ENCODE data around the gene TXNDC5. TPM values are rescaled to one million over a fixed set of nuclear protein-coding genes. Genes with fewer than 3 reads are reported as not detected.
A peak's percentile ranks its signal among the peaks of the same experiment; 100 is the strongest.

TXNDC5 gene
- total and polyA plus RNA-seq, 2 experiments from 2014 or later, result 237 to 498 TPM

GRCh38 chr6:7897461-7898192 lies 13.0 kb downstream of the TXNDC5 start:
- Histone ChIP-seq H4K20me1 (ENCODE audit: insufficient read depth) (no peaks in the 10 kb centered on the region), H3K36me3 (ENCODE audit: low read depth) (peaks cover 53% of the 10 kb centered on the region), H3K9ac (no peak overlapping the region), H3F3A (ENCODE audit: insufficient read depth) (peaks cover 11% of the 10 kb centered on the region; the same call in 1 of the 2 replicates), H3K79me2 (ENCODE audit: insufficient read depth) (peaks cover 51% of the 10 kb centered on the region), H3K27ac (no peak overlapping the region), H3K4me2 (ENCODE audit: unreplicated experiment) (no peak overlapping the region), H3K27me3 (replicated peaks; ENCODE audit: insufficient read depth) (no peaks in the 10 kb centered on the region), H3K4me1 (ENCODE audit: insufficient read depth) (no peaks in the 10 kb centered on the region), H3K4me3 (no peak overlapping the region), H3K9me3 (ENCODE audit: low read depth) (no peaks in the 10 kb centered on the region), H2AFZ (no peak overlapping the region), H3K9me2 (ENCODE audit: insufficient read depth) (no peaks in the 10 kb centered on the region)
- no peak for TF ChIP-seq EZH2 (IDR thresholded peaks at IDR 0.05; ENCODE audit: insufficient read depth, poor library complexity, severe bottlenecking)
- no peak for TF ChIP-seq EZH2phosphoT487 (IDR thresholded peaks at IDR 0.05; ENCODE audit: insufficient read depth, low read depth)
- WGBS, 2 experiments (ENCODE audit: low coverage in 1 of 2, low lambda C conversion rate in 2 of 2, missing lambda C conversion rate in 2 of 2), result 90 to 92% methylated on average over 9 of the region's 9 CpGs
- in situ Hi-C loops (cut with MboI), result loop anchor here (10.0 kb wide), 1 partner anchor 173 kb away; the partner anchor contains the start of gene BMP6
- no peak for DNase-seq

DNA sequence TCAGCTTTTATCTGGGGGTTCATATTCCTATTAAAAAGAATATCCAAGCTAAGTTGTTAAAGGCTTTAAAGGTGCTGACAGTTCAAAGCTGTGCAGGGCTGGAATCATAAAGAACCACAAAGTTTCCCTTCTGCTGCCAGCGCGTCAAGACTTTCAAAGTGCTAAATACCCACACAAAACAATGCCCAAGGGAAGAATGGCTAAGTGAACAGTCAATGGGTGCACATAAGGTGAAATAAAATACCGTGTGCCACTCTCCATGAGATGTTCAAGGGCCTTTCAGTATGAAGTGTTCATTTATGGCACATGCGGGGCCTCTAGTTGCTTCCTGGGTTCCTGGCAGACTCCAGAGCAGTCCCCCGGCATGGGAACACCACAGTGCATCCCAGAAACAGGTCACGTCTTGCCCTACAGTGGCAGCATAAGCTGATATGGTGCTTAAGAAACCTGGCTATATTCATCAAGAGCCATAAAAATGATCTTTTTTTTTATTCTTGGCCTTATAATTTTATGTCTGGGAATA lies 14.1 kb downstream of the TXNDC5 start:
- H3F3A ChIP-seq (ENCODE audit: insufficient read depth), result peaks cover 10% of the 10 kb centered on the region; the same call in 1 of the 2 replicates
- no peak overlapping the region for H2AFZ ChIP-seq
- H3K9me2 ChIP-seq (ENCODE audit: insufficient read depth), result no peaks in the 10 kb centered on the region
- H3K79me2 ChIP-seq (ENCODE audit: insufficient read depth), result peaks cover 40% of the 10 kb centered on the region
- no peaks in the 10 kb centered on the region for H4K20me1 ChIP-seq (ENCODE audit: insufficient read depth)
- WGBS, 2 experiments (ENCODE audit: low coverage in 1 of 2, low lambda C conversion rate in 2 of 2, missing lambda C conversion rate in 2 of 2), result 91% methylated on average over 6 of the region's 6 CpGs
- no peak overlapping the region for H3K4me2 ChIP-seq (ENCODE audit: unreplicated experiment)
- TF ChIP-seq EZH2phosphoT487 (IDR thresholded peaks at IDR 0.05; ENCODE audit: insufficient read depth, low read depth), result no peak
- in situ Hi-C loops (cut with MboI), result loop anchor here (10.0 kb wide), 1 partner anchor 172 kb away; the partner anchor contains the start of gene BMP6
- H3K27me3 ChIP-seq (replicated peaks; ENCODE audit: insufficient read depth), result no peaks in the 10 kb centered on the region
- DNase-seq, result no peak
- peaks cover 50% of the 10 kb centered on the region for H3K36me3 ChIP-seq (ENCODE audit: low read depth)
- no peaks in the 10 kb centered on the region for H3K9me3 ChIP-seq (ENCODE audit: low read depth)
- H3K9ac ChIP-seq, result no peak overlapping the region
- no peaks in the 10 kb centered on the region for H3K4me1 ChIP-seq (ENCODE audit: insufficient read depth)
- no peak overlapping the region for H3K4me3 ChIP-seq
- H3K27ac ChIP-seq, result no peak overlapping the region

- Histone ChIP-seq H3K27ac (no peak overlapping the region), H4K20me1 (ENCODE audit: insufficient read depth) (no peaks in the 10 kb centered on the region)
- no peak for TF ChIP-seq EZH2phosphoT487 (IDR thresholded peaks at IDR 0.05; ENCODE audit: insufficient read depth, low read depth)
- no peak for TF ChIP-seq EZH2 (IDR thresholded peaks at IDR 0.05; ENCODE audit: insufficient read depth, poor library complexity, severe bottlenecking)
Measured at GRCh38 chr6:7895125-7895423, 15.5 kb downstream of the TXNDC5 start.

DNA sequence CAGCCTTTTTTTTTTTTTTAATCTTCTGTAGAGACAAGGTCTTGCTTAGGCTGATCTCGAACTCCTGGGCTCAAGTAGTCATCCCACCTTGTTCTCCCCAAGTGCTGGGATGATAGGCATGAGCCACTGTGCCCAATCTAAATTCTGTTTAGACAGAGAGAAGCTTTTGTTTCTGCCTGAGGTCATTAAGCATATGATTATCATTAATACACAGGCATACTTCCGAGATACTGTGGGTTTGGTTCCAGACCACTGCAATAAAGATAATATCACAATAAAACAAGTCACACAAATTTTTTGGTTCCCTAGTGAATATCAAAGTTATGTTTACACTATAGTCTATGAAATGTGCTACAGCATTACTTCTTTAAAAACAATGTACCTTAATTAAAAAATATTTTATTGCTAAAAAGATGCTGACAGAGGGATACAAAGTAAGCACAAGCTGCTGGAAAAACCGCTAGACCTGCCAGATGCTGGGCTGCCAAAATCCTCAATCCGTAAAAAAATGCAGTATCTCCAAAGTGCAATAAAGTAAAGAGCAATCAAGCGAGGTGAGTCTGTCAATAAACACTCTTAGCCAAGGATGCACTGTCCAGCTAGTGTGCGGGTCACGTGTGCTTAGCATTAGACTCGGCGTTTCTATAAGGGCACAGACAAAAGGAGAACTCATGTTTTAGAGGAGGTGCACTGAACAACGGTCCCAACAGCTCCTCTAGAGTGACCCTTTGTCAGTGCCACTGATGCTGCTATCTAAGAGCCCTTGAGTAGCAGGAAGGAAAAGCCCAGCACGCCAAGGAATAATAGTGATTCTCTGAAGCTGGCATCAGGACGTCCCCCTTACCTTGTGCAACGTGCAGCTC lies 16.1 kb downstream of the TXNDC5 start:
- DNase-seq, result no peak
- no peaks in the 10 kb centered on the region for H4K20me1 ChIP-seq (ENCODE audit: insufficient read depth)
- in situ Hi-C loops (cut with MboI), result loop anchor here (10.0 kb wide), 1 partner anchor 170 kb away; the partner anchor contains the start of gene BMP6

More at GRCh38 chr6:7895125-7895423, 15.5 kb downstream of the TXNDC5 start:
- H3K4me2 ChIP-seq (ENCODE audit: unreplicated experiment), result no peak overlapping the region
- peaks cover 31% of the 10 kb centered on the region for H3K79me2 ChIP-seq (ENCODE audit: insufficient read depth)
- no peaks in the 10 kb centered on the region for H3K4me1 ChIP-seq (ENCODE audit: insufficient read depth)
- in situ Hi-C loops (cut with MboI), result loop anchor here (10.0 kb wide), 1 partner anchor 170 kb away; the partner anchor contains the start of gene BMP6
- H3K9me3 ChIP-seq (ENCODE audit: low read depth), result no peaks in the 10 kb centered on the region
- H3F3A ChIP-seq (ENCODE audit: insufficient read depth), result peaks cover 7% of the 10 kb centered on the region; the same call in 1 of the 2 replicates
- H3K9ac ChIP-seq, result no peak overlapping the region
- peaks cover 53% of the 10 kb centered on the region for H3K36me3 ChIP-seq (ENCODE audit: low read depth)
- no peaks in the 10 kb centered on the region for H3K9me2 ChIP-seq (ENCODE audit: insufficient read depth)
- no peaks in the 10 kb centered on the region for H3K27me3 ChIP-seq (replicated peaks; ENCODE audit: insufficient read depth)
- no peak overlapping the region for H2AFZ ChIP-seq
- peak; percentile 52 for DNase-seq
- WGBS, 2 experiments (ENCODE audit: low coverage in 1 of 2, low lambda C conversion rate in 2 of 2, missing lambda C conversion rate in 2 of 2), result 68 to 72% methylated on average over 7 of the region's 7 CpGs
- H3K4me3 ChIP-seq, result no peak overlapping the region

More for the DNA sequence above, 16.1 kb downstream of the TXNDC5 start:
- H3F3A ChIP-seq (ENCODE audit: insufficient read depth), result peaks cover 7% of the 10 kb centered on the region; the same call in 1 of the 2 replicates
- no peaks in the 10 kb centered on the region for H3K9me3 ChIP-seq (ENCODE audit: low read depth)
- no peak overlapping the region for H3K4me3 ChIP-seq
- H3K27me3 ChIP-seq (replicated peaks; ENCODE audit: insufficient read depth), result no peaks in the 10 kb centered on the region
- no peak overlapping the region for H3K4me2 ChIP-seq (ENCODE audit: unreplicated experiment)
- peaks cover 56% of the 10 kb centered on the region for H3K36me3 ChIP-seq (ENCODE audit: low read depth)
- WGBS, 2 experiments (ENCODE audit: low coverage in 1 of 2, low lambda C conversion rate in 2 of 2, missing lambda C conversion rate in 2 of 2), result 68 to 69% methylated on average over 13 of the region's 13 CpGs
- no peak overlapping the region for H3K27ac ChIP-seq
- H3K4me1 ChIP-seq (ENCODE audit: insufficient read depth), result no peaks in the 10 kb centered on the region
- no peaks in the 10 kb centered on the region for H3K9me2 ChIP-seq (ENCODE audit: insufficient read depth)
- no peak for TF ChIP-seq EZH2phosphoT487 (IDR thresholded peaks at IDR 0.05; ENCODE audit: insufficient read depth, low read depth)
- no peak for TF ChIP-seq EZH2 (IDR thresholded peaks at IDR 0.05; ENCODE audit: insufficient read depth, poor library complexity, severe bottlenecking)
- H3K79me2 ChIP-seq (ENCODE audit: insufficient read depth), result peaks cover 25% of the 10 kb centered on the region
- no peak overlapping the region for H3K9ac ChIP-seq
- no peak overlapping the region for H2AFZ ChIP-seq

Data from GM23248 (cell line).